Measurements from ENCODE around the gene CHID1. TPM values are rescaled to one million over a fixed set of nuclear protein-coding genes. Genes with fewer than 3 reads are reported as not detected.

The CHID1 gene
- total RNA-seq, 1 donor from 2014 or later, result 56.6 TPM

- Mint-ChIP-seq H3K9me3 (no peaks in the 10 kb centered on the region), H3K36me3 (peaks cover 4% of the 10 kb centered on the region), H3K4me3 (peak overlapping the region; percentile 89), H3K27me3 (ENCODE audit: insufficient read depth, low read depth) (peaks cover 11% of the 10 kb centered on the region), H3K4me1 (peaks cover 9% of the 10 kb centered on the region), H3K27ac (no peak overlapping the region)
- Histone ChIP-seq H3K9me3 (ENCODE audit: low read depth) (no peaks in the 10 kb centered on the region), H3K36me3 (no peaks in the 10 kb centered on the region), H3F3A (ENCODE audit: low read depth) (peaks cover 22% of the 10 kb centered on the region), H3K4me3 (peak overlapping the region; percentile 92), H3K27ac (no peak overlapping the region), H3K79me2 (ENCODE audit: low read depth) (peaks cover 9% of the 10 kb centered on the region), H2AFZ (replicated peaks) (no peak overlapping the region), H3K27me3 (peaks cover 2% of the 10 kb centered on the region), H3K9ac (peak overlapping the region; percentile 51), H3K4me1 (no peaks in the 10 kb centered on the region), H4K20me1 (ENCODE audit: low read depth) (peaks cover 34% of the 10 kb centered on the region), H3K4me2 (peak overlapping the region; percentile 94)
- TF ChIP-seq CTCF (IDR thresholded peaks at IDR 0.05), result no peak
- TF ChIP-seq EZH2 (IDR thresholded peaks at IDR 0.05), result no peak
- TF ChIP-seq EZH2phosphoT487 (IDR thresholded peaks at IDR 0.05), result no peak
- DNase-seq (ENCODE audit: low spot score), result peak; percentile 82
These were observed 90.5 kb downstream of the CHID1 start for GRCh38 chr11:819943-820649.

- peaks cover 9% of the 10 kb centered on the region for H3K79me2 ChIP-seq (ENCODE audit: low read depth)
- peak overlapping the region; percentile 78 for H3K4me3 Mint-ChIP-seq
These were observed 91.3 kb downstream of the CHID1 start for GRCh38 chr11:819129-819931.

More at GRCh38 chr11:819129-819931, 91.3 kb downstream of the CHID1 start:
- H4K20me1 ChIP-seq (ENCODE audit: low read depth), result peaks cover 34% of the 10 kb centered on the region
- H3K27ac ChIP-seq, result no peak overlapping the region
- TF ChIP-seq EZH2 (IDR thresholded peaks at IDR 0.05) (no peak), EZH2phosphoT487 (IDR thresholded peaks at IDR 0.05) (no peak), CTCF (IDR thresholded peaks at IDR 0.05) (no peak)
- peak overlapping the region; percentile 92 for H3K4me3 ChIP-seq
- peak; percentile 98 for DNase-seq (ENCODE audit: low spot score)
- H2AFZ ChIP-seq (replicated peaks), result no peak overlapping the region
- H3F3A ChIP-seq (ENCODE audit: low read depth), result peaks cover 25% of the 10 kb centered on the region
- H3K4me1 ChIP-seq, result no peaks in the 10 kb centered on the region
- Mint-ChIP-seq H3K4me1 (peaks cover 8% of the 10 kb centered on the region), H3K9me3 (no peaks in the 10 kb centered on the region), H3K27me3 (ENCODE audit: insufficient read depth, low read depth) (peaks cover 9% of the 10 kb centered on the region), H3K36me3 (peaks cover 2% of the 10 kb centered on the region), H3K27ac (no peak overlapping the region)
- no peaks in the 10 kb centered on the region for H3K36me3 ChIP-seq
- H3K9ac ChIP-seq, result peak overlapping the region; percentile 51
- no peaks in the 10 kb centered on the region for H3K9me3 ChIP-seq (ENCODE audit: low read depth)
- no peaks in the 10 kb centered on the region for H3K27me3 ChIP-seq
- H3K4me2 ChIP-seq, result peak overlapping the region; percentile 94
